Right atrium auricular region (tissue), 2 donors: Measurements from ENCODE around the gene LTBP1. TPM values are rescaled to one million over a fixed set of nuclear protein-coding genes. Genes with fewer than 3 reads are reported as not detected.

Source experiments
- DNase-seq: peaks from one replicate; pipeline ENCODE4 v3.0.0-alpha.2; 2019; ENCODE audit warnings: low spot score
- H3K27ac ChIP-seq, 2 donors: fragments of 200-600 bp; sonication (generic); 1 replicate in 1 of 2; 2 replicates in 1 of 2; pipeline ENCODE4 v1.5.1; 2016 to 2019
- H3K27me3 ChIP-seq, 2 donors: fragments of 200-600 bp; sonication (generic); one replicate each; pipeline versions ENCODE4 v1.5.1 to v1.6.0; 2017 to 2019
- H3K36me3 ChIP-seq: fragments of 200-600 bp; sonication (generic); one replicate; pipeline ENCODE4 v1.5.1; 2016
- H3K4me1 ChIP-seq, 2 donors: fragments of 200-600 bp; sonication (generic); one replicate each; pipeline versions ENCODE4 v1.5.1 to v1.6.0; 2017 to 2019
- H3K4me3 ChIP-seq, 2 donors: fragments of 200-600 bp; sonication (generic); 1 replicate in 1 of 2; 2 replicates in 1 of 2; pipeline ENCODE4 v1.5.1; 2017 to 2019; ENCODE audit warnings: mild to moderate bottlenecking in 1 of 2, moderate library complexity in 1 of 2
- H3K9me3 ChIP-seq, 2 donors: fragments of 200-600 bp; sonication (generic); one replicate each; pipeline ENCODE4 v1.5.1; 2019
- total RNA-seq, 2 donors: library from RNA; depleted of rRNA; stranded (reverse); fragments of >200 nt; gene quantifications; one replicate each; pipeline ENCODE4 v1.1.0, GENCODE V29; 2016
- TF ChIP-seq, protein P1 (sequence below), 2 donors: fragments of 200-600 bp; sonication (generic); IDR thresholded peaks; one replicate each; pipeline ENCODE4 v1.5.1; 2019; ENCODE audit warnings: antibody characterized with exemption in 2 of 2

Gene LTBP1
- total RNA-seq, 2 donors from 2014 or later: 168 to 291 TPM

- H3K4me1 ChIP-seq: peaks cover 0 to 17% of the 10 kb centered on the region in 2 donors
- H3K36me3 ChIP-seq: no peaks in the 10 kb centered on the region
- DNase-seq: no peak
- no peaks in the 10 kb centered on the region for H3K9me3 ChIP-seq
- no peaks in the 10 kb centered on the region for H3K27me3 ChIP-seq
- no peak overlapping the region for H3K4me3 ChIP-seq
- H3K27ac ChIP-seq: peak overlapping the region; percentile 27 to 32
- TF ChIP-seq, protein P1, sequence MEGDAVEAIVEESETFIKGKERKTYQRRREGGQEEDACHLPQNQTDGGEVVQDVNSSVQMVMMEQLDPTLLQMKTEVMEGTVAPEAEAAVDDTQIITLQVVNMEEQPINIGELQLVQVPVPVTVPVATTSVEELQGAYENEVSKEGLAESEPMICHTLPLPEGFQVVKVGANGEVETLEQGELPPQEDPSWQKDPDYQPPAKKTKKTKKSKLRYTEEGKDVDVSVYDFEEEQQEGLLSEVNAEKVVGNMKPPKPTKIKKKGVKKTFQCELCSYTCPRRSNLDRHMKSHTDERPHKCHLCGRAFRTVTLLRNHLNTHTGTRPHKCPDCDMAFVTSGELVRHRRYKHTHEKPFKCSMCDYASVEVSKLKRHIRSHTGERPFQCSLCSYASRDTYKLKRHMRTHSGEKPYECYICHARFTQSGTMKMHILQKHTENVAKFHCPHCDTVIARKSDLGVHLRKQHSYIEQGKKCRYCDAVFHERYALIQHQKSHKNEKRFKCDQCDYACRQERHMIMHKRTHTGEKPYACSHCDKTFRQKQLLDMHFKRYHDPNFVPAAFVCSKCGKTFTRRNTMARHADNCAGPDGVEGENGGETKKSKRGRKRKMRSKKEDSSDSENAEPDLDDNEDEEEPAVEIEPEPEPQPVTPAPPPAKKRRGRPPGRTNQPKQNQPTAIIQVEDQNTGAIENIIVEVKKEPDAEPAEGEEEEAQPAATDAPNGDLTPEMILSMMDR (IDR thresholded peaks at IDR 0.05): no peak
Measured at GRCh38 chr2:33202641-33203522, 256.1 kb downstream of the LTBP1 start.

- no peak overlapping the region for H3K4me3 ChIP-seq
- TF ChIP-seq, protein P1 (IDR thresholded peaks at IDR 0.05): no peak
Measured at GRCh38 chr2:33204945-33205344, 258.2 kb downstream of the LTBP1 start.

GRCh38 chr2:33205693-33206434 is 259.1 kb downstream of the LTBP1 start:
- Histone ChIP-seq H3K27me3 (no peaks in the 10 kb centered on the region), H3K9me3 (no peaks in the 10 kb centered on the region), H3K36me3 (no peaks in the 10 kb centered on the region), H3K4me1 (peaks cover 0 to 33% of the 10 kb centered on the region in 2 donors), H3K4me3 (no peak overlapping the region), H3K27ac (no peak overlapping the region)
- DNase-seq: no peak
- TF ChIP-seq, protein P1 (IDR thresholded peaks at IDR 0.05): no peak

More at GRCh38 chr2:33204945-33205344, 258.2 kb downstream of the LTBP1 start:
- Histone ChIP-seq H3K27me3 (no peaks in the 10 kb centered on the region), H3K9me3 (no peaks in the 10 kb centered on the region), H3K27ac (no peak overlapping the region), H3K36me3 (no peaks in the 10 kb centered on the region), H3K4me1 (peaks cover 0 to 25% of the 10 kb centered on the region in 2 donors)
- no peak for DNase-seq

GRCh38 chr2:33207151-33207740 is 260.5 kb downstream of the LTBP1 start:
- DNase-seq: no peak
- Histone ChIP-seq H3K4me3 (no peak overlapping the region), H3K9me3 (no peaks in the 10 kb centered on the region), H3K27ac (no peak overlapping the region), H3K4me1 (peaks cover 0 to 38% of the 10 kb centered on the region in 2 donors), H3K36me3 (peaks cover under 1% of the 10 kb centered on the region), H3K27me3 (no peaks in the 10 kb centered on the region)
- TF ChIP-seq, protein P1 (IDR thresholded peaks at IDR 0.05): no peak

GRCh38 chr2:33208400-33208799 is 261.6 kb downstream of the LTBP1 start:
- no peak for DNase-seq
- H3K4me3 ChIP-seq: no peak overlapping the region
- H3K9me3 ChIP-seq: no peaks in the 10 kb centered on the region
- TF ChIP-seq, protein P1 (IDR thresholded peaks at IDR 0.05): no peak
- H3K36me3 ChIP-seq: peaks cover 7% of the 10 kb centered on the region
- H3K27ac ChIP-seq: no peak overlapping the region
- peaks cover 0 to 30% of the 10 kb centered on the region in 2 donors for H3K4me1 ChIP-seq
- H3K27me3 ChIP-seq: no peaks in the 10 kb centered on the region
